Thyroid gland (tissue), 4 donors: ENCODE results near the gene PPM1L.

Experiments used
- POLR2A ChIP-seq, 2 donors: fragments of 450-650 bp; IDR thresholded peaks; one replicate each; pipeline ENCODE4 v1.6.1; 2017; ENCODE audit warnings: antibody characterized with exemption in 2 of 2, mild to moderate bottlenecking in 2 of 2, moderate library complexity in 1 of 2
- TF ChIP-seq, protein P1 (sequence below), 6 experiments: fragments of 200-600 bp in 3 of 6; fragments of 450-650 bp in 3 of 6; sonication (generic) in 3 of 6; IDR thresholded peaks; one replicate each; pipeline ENCODE4 v1.5.1; 2016 to 2019; ENCODE audit warnings: antibody characterized with exemption in 6 of 6, mild to moderate bottlenecking in 2 of 6, inconsistent platforms in 1 of 6, moderate library complexity in 1 of 6

DNA sequence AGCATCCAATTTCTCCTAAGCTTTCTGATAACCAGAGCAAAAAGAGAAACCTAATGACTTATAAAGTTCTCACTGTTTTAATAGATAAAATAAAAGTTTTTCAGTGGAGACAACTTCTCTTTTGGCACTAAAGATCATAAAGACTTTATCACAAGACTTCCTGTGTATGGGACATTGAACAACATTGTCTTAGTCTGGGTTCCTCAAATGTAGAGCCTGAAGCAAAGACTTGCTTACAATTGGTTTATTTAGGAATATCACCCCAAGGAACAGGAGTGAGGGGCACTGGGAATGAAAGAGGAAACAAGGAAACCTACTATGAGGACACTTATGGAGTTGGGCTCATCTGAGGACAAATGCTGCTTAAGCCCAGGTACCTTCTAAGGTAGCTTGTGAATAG, 221.7 kb downstream of the PPM1L start:
- TF ChIP-seq, protein P1, sequence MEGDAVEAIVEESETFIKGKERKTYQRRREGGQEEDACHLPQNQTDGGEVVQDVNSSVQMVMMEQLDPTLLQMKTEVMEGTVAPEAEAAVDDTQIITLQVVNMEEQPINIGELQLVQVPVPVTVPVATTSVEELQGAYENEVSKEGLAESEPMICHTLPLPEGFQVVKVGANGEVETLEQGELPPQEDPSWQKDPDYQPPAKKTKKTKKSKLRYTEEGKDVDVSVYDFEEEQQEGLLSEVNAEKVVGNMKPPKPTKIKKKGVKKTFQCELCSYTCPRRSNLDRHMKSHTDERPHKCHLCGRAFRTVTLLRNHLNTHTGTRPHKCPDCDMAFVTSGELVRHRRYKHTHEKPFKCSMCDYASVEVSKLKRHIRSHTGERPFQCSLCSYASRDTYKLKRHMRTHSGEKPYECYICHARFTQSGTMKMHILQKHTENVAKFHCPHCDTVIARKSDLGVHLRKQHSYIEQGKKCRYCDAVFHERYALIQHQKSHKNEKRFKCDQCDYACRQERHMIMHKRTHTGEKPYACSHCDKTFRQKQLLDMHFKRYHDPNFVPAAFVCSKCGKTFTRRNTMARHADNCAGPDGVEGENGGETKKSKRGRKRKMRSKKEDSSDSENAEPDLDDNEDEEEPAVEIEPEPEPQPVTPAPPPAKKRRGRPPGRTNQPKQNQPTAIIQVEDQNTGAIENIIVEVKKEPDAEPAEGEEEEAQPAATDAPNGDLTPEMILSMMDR (IDR thresholded peaks at IDR 0.05): no peak
- TF ChIP-seq POLR2A (IDR thresholded peaks at IDR 0.05): no peak
